Hematopoietic multipotent progenitor cell treated with erythropoietin and hydrocortisone succinate and interleukin-3 and kit ligand, for 6 days (in vitro differentiated cells): ENCODE data around the gene MIOX.

Source experiments
- DNase-seq: peaks from one replicate; pipeline ENCODE4 v3.0.0-alpha.2; 2015

The MIOX gene

DNA sequence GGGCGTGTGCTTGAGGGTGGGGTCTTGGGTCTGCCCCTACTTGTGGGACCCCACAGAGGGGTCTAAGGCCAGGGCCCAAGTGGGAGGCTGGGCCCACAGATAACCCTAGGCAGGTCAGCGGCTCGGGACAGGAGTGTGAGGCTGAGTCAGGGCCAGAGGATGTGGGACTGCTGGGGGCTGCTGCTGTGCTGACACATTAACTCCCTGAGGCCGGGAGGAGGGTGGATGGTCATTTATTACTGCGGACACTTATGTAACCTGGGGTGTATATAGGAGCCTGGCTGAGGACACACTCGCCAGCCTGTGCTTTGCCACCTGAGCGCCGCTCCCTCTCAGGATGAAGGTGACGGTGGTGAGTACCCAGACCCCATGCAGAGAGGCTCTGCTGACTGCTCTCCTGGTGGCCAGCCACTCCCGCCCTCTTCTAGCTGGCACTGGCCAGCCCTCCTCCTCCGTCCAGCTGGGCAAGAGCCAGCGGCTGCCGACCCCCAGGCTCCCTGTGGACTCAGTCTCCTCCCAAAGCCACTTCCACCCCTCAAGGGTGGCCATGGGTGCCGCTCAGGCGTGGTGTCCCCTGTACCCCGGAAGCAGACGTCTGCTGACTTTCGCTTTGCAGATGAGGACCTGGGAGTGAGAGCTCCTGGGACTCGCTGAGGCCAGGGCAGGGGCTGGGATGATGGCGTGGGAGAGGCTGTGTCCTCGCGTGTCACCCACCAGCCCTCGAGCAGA, at the start of gene MIOX:
TSS of gene MIOX (plus strand) at position 299 of the 729 bp plus-strand sequence. CDS start at position 338, 39 bp downstream.
- DNase-seq = no peak

DNA sequence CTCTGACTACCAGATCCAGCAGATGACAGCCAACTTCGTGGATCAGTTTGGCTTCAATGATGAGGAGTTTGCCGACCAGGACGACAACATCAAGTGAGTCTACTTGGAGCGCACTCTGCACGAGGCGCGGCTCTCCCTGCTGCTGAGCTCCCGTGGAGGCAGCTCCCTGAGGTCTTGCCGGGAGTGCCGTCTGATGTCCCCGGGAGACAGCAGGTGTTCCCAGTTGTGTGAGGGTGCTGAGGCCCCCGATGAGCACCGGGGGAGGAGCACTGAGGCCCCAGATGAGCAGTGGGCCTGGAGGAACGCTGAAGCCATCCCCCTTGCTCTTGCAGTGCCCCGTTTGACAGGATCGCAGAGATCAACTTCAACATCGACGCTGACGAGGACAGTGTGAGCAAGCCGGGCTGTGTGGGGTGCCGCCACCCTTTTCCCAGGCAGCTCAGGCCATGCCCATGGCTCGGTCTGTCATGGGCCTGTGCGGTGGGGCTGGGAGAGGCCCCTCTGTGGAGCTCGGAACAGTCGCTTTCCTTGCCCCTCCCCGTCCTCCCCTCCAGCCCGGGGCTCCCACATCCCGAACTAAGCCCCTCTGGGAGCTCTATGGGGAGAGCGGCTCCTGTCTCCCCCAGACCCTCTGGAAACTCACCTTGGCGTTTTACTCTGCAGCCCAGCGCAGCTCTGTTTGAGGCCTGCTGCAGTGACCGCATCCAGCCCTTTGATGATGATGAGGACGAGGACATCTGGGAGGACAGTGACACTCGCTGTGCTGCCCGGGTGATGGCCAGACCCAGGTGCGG, 49.0 kb upstream of the MIOX start:
- no peak for DNase-seq

DNA sequence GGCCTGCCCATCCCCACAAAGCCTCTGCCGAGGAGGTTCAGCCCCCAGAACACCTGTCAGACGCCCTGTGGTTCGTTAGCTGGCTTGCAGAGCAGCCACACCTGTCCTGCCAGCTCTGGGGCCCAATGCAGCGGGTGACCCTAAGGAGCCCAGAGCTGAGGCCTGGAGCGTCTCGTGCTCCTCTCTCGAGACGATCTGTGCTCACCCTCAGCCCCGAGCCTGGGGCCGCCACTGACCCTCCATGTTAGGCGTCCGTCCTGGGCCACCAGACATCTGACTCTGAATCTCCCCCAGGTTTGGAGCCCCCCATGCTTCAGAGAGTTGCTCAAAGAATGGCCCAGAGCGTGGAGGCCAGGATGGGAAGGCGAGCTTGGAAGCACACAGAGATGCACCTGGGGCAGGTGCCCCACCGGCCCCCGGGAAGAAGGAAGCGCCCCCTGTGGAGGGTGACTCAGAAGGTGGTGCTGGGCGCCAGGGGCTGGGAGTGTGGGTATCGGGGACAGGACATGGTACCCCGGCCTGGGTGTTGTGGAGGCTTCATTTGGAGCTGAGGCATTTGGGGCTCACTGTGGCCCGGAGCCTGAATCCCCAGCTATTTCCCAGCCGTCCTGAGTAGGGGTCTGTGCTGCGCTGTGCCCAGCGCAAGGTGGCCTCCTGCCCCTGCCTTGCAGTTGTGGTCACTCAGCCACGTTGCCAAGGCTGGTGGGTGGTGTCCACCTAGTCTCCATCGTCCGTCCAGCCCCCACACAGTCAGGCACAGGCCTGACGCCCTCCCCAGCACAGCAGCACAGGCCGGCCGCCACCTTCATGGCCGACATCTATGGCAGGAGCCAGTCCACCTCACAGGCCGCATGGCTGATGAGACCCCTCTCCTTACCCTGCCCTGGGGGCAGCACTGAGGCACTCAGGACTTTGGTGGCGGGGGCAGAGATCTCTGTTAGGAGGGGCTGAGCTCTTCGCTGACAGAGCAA, 48.1 kb upstream of the MIOX start:
- DNase-seq = no peak

GRCh38 chr22:50439314-50439870, 47.3 kb upstream of the MIOX start:
- DNase-seq = no peak

GRCh38 chr22:50439871-50440331, 46.8 kb upstream of the MIOX start:
- no peak for DNase-seq

GRCh38 chr22:50440544-50441249, 46.0 kb upstream of the MIOX start:
- no peak for DNase-seq

GRCh38 chr22:50441428-50441993, 45.1 kb upstream of the MIOX start:
- DNase-seq = no peak

GRCh38 chr22:50443197-50443596, 43.5 kb upstream of the MIOX start:
- no peak for DNase-seq

GRCh38 chr22:50443801-50444625, 42.6 kb upstream of the MIOX start:
- DNase-seq = no peak

GRCh38 chr22:50444663-50445062, 42.0 kb upstream of the MIOX start:
- no peak for DNase-seq

- DNase-seq = peak; percentile 40
Observed at GRCh38 chr22:50445071-50445879, 41.4 kb upstream of the MIOX start.

DNA sequence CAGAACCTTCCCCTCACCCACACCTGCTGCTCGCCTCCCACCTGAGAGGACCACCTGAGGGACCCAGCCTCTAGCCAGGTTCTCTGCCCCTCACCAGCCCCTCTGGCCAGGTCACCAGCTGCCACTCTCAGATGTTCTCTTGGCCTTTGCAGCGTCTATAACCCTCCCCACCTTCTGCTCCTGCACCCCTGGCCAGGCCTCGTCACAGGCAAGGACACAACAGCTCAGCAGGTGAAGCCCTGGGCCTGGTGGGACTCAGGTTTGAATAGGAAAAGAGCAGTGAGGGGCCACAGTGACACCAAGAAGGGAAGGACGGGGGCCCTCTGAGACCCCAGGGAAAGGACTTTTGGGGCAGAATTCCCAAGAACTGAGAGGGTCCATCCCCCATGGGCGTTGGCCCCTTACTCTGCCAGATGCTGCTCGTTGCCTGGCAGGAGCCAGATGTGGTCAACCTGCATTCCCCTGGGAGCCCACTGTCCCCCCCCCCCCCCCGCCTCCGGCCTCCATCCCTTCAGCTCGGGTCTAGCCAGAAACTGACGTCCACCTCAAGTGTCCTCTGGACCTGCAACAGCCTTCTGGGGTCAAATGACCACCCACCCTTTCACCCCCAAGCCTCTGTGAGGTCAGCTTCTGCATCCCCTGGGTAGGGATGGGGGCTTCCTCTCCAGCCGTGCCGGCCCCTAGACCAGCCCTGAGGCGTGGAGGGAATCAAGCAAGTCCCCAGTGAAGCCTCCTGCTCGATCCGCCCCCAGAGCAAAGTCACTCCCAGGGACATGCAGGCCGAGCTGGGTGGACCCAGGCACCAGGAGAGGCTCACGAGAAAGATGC, 40.6 kb upstream of the MIOX start:
- no peak for DNase-seq

DNA sequence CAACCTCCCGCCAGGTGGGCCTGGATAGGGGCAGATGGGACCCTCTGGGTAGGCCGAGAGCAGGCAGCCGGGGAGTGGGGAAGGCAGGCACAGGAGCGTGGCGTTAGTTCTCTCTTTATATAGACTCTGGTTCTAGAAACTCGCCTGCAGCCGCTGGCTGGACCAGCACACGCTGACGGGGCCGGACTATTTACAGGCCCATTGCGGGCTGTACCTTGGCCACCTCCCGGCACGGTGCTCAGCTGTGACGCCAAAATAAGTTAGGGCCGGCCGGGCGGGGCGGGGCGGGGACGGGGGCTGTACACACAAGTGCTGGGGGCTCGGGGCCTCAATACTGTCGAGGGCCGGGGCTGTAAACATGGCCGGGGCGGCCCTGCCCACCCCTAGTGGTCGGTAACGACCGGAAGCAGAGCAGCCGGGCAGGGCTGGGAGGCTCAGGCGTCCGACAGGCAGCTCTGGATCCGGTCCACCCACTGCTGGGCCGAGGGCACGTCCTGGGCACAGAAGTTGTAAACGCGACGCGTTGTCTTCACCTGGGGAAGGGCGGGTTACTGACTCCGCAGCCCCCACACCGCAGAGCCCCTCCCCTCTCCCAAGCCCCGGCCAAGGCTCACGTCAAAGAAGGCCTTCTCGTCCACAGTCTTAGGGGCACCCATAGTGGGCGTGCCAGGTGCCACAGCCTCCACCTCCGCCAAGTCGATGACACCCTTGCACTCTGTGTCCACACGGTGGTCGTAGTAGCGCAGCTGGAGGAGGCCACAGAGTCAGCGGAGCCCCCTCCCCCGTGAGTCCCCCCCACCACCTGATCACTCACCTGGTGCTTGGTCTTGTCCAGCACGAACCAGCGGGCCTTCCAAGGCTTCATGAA, 39.7 kb upstream of the MIOX start:
- no peak for DNase-seq

- no peak for DNase-seq
Observed at GRCh38 chr22:50447576-50448551, 38.8 kb upstream of the MIOX start.

DNA sequence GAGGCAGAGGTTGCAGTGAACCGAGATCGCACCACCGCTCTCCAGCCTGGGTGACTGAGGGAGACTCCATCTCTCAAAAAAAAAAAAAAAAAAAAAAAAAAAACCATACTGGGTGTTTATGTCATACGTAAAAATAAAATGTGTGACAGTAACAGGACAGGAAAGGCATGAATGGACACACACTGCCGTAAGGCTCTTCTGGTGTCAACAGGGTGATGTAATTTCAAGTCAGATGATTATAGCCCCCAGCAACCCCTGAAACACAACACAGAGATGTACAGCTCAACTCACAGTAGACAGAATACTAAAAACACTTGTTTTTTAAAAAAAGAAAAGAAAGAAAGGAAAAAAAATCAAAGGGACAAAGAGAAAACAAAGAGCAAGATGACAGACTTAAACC, 34.0 kb upstream of the MIOX start:
- no peak for DNase-seq

DNA sequence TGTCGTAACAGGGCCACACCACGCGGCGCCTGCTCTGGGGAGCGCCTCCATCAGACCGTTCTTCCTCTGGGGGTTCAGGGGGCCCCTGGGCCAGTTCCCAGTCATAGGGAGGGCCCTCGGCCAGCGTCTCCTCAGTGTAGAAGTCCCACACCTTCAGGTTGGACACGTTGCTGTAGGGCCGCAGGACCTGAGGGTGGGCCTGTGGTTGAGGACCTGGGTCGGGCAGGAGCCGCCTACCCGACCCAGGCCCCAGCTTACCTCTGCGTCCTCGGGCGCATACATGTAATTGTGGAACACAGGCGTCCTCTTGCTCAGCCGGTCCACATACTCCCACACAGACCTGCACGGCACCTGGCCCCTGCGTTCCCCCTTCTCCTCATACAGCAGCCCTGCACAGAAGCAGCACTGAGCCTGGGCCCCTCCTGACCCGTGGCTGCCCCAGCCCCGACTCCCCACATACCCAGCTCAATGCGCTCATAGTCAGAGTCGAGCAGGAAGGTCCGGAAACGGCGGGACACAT, 32.0 kb upstream of the MIOX start:
- no peak for DNase-seq
